HFF-Myc (cell line): ENCODE measurements around the gene SIGLEC9.

ENCODE experiments used
- DNase-seq: peaks from one replicate; pipeline ENCODE4 v3.0.0-alpha.2; 2011; ENCODE audit warnings: low read depth; ENCODE audit errors: extremely low read depth
- H3K4me3 ChIP-seq: replicated peaks from 2 replicates; pipeline ENCODE4 v1.5.1; 2011; ENCODE audit warnings: low read depth, mild to moderate bottlenecking, control low read depth, low read length
- CTCF ChIP-seq: IDR thresholded peaks from 2 replicates; pipeline ENCODE4 v1.5.1; 2012; ENCODE audit warnings: mild to moderate bottlenecking, low read depth, low read length, control low read depth; ENCODE audit errors: missing control alignments

SIGLEC9 gene

GRCh38 chr19:51135986-51136762, 11.5 kb downstream of the SIGLEC9 start:
- no peak for TF ChIP-seq CTCF
- DNase-seq = no peak

GRCh38 chr19:51136851-51137551, 12.3 kb downstream of the SIGLEC9 start:
- TF ChIP-seq CTCF = no peak
- H3K4me3 ChIP-seq = no peak overlapping the region
- no peak for DNase-seq

More at GRCh38 chr19:51135986-51136762, 11.5 kb downstream of the SIGLEC9 start:
- no peak overlapping the region for H3K4me3 ChIP-seq

GRCh38 chr19:51137792-51138425, 13.2 kb downstream of the SIGLEC9 start:
- DNase-seq = no peak
- no peak for TF ChIP-seq CTCF
- H3K4me3 ChIP-seq = no peak overlapping the region

GRCh38 chr19:51138549-51138979, 13.9 kb downstream of the SIGLEC9 start:
- TF ChIP-seq CTCF = no peak
- no peak for DNase-seq
- H3K4me3 ChIP-seq = no peak overlapping the region

GRCh38 chr19:51139299-51140014, 14.8 kb downstream of the SIGLEC9 start:
- TF ChIP-seq CTCF = no peak
- no peak for DNase-seq
- no peak overlapping the region for H3K4me3 ChIP-seq

- no peak for TF ChIP-seq CTCF
- H3K4me3 ChIP-seq = no peak overlapping the region
- DNase-seq = no peak
Observed at GRCh38 chr19:51140441-51140840, 15.7 kb downstream of the SIGLEC9 start.
